DND-41 (cell line): ENCODE measurements around the gene BRPF3.

Experiments used
- ATAC-seq: fragments of 200-7000 bp; cut with Tn5 transposase; 3 replicates; pipeline ENCODE4 v1.9.1; 2021; ENCODE audit warnings: low read depth; ENCODE audit not compliant: insufficient read depth
- DNase-seq: peaks from one replicate; pipeline ENCODE4 v3.0.0-alpha.2; 2020
- H2AFZ ChIP-seq: 2 replicates; pipeline ENCODE4 v1.6.0; 2012; ENCODE audit warnings: low read depth, low read length
- H3K27ac ChIP-seq: 2 replicates; pipeline ENCODE4 v1.5.1; 2012; ENCODE audit warnings: low read length, inconsistent platforms
- H3K27me3 ChIP-seq: fragments of 200-600 bp; sonication (generic); 2 replicates; pipeline ENCODE4 v1.6.0; 2012; ENCODE audit warnings: low read length, mild to moderate bottlenecking, inconsistent platforms; ENCODE audit not compliant: insufficient read depth, poor library complexity
- H3K36me3 ChIP-seq: 2 replicates; pipeline ENCODE4 v1.5.1; 2012; ENCODE audit warnings: low read length, inconsistent platforms; ENCODE audit not compliant: insufficient read depth
- H3K4me1 ChIP-seq: 2 replicates; pipeline ENCODE4 v1.5.1; 2012; ENCODE audit warnings: mild to moderate bottlenecking, low read length; ENCODE audit not compliant: insufficient read depth
- H3K4me2 ChIP-seq: 2 replicates; pipeline ENCODE4 v1.6.0; 2012; ENCODE audit warnings: mild to moderate bottlenecking, moderate library complexity, low read length, inconsistent platforms; ENCODE audit not compliant: insufficient read depth
- H3K4me3 ChIP-seq, 2 experiments: fragments of 200-600 bp in 1 of 2; shearing (Covaris generic) in 1 of 2; 2 replicates each; pipeline ENCODE4 v1.5.1; 2012 to 2016; ENCODE audit warnings: inconsistent platforms in 2 of 2, low read length in 2 of 2, mild to moderate bottlenecking in 2 of 2, low read depth in 1 of 2, moderate library complexity in 1 of 2
- H3K79me2 ChIP-seq: 2 replicates; pipeline ENCODE4 v1.6.0; 2012; ENCODE audit warnings: low read length, inconsistent platforms; ENCODE audit not compliant: insufficient read depth
- H3K9ac ChIP-seq: 2 replicates; pipeline ENCODE4 v1.6.0; 2012; ENCODE audit warnings: low read depth, mild to moderate bottlenecking, inconsistent platforms, low read length, moderate library complexity
- H3K9me3 ChIP-seq: 2 replicates; pipeline ENCODE4 v1.5.1; 2012; ENCODE audit warnings: low read length, moderate library complexity, mild to moderate bottlenecking, inconsistent platforms; ENCODE audit not compliant: insufficient read depth, severe bottlenecking
- H4K20me1 ChIP-seq: 2 replicates; pipeline ENCODE4 v1.6.0; 2012; ENCODE audit warnings: low read length; ENCODE audit not compliant: insufficient read depth
- EZH2 ChIP-seq: IDR thresholded peaks from 3 replicates; pipeline ENCODE4 v1.6.1; 2012; ENCODE audit warnings: borderline replicate concordance, low read depth, mild to moderate bottlenecking, moderate library complexity, low read length, inconsistent platforms; ENCODE audit not compliant: severe bottlenecking
- TF ChIP-seq, protein P1 (sequence below): IDR thresholded peaks from 2 replicates; pipeline ENCODE4 v1.5.1; 2012; ENCODE audit warnings: borderline replicate concordance, low read length, moderate library complexity, mild to moderate bottlenecking; ENCODE audit not compliant: poor library complexity, severe bottlenecking; ENCODE audit errors: extremely low read depth

The BRPF3 gene

GRCh38 chr6:36263390-36264000 is 67.0 kb downstream of the BRPF3 start:
- peaks cover 8% of the 10 kb centered on the region for H3K9me3 ChIP-seq
- no peak overlapping the region for H3K4me3 ChIP-seq
- no peak overlapping the region for H3K27ac ChIP-seq
- no peak overlapping the region for H2AFZ ChIP-seq
- no peak overlapping the region for H3K9ac ChIP-seq
- H4K20me1 ChIP-seq = no peaks in the 10 kb centered on the region
- H3K4me2 ChIP-seq = no peak overlapping the region
- ATAC-seq (no peak), DNase-seq (no peak)
- H3K4me1 ChIP-seq = no peaks in the 10 kb centered on the region
- H3K36me3 ChIP-seq = no peaks in the 10 kb centered on the region
- TF ChIP-seq, protein P1, sequence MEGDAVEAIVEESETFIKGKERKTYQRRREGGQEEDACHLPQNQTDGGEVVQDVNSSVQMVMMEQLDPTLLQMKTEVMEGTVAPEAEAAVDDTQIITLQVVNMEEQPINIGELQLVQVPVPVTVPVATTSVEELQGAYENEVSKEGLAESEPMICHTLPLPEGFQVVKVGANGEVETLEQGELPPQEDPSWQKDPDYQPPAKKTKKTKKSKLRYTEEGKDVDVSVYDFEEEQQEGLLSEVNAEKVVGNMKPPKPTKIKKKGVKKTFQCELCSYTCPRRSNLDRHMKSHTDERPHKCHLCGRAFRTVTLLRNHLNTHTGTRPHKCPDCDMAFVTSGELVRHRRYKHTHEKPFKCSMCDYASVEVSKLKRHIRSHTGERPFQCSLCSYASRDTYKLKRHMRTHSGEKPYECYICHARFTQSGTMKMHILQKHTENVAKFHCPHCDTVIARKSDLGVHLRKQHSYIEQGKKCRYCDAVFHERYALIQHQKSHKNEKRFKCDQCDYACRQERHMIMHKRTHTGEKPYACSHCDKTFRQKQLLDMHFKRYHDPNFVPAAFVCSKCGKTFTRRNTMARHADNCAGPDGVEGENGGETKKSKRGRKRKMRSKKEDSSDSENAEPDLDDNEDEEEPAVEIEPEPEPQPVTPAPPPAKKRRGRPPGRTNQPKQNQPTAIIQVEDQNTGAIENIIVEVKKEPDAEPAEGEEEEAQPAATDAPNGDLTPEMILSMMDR = no peak
- TF ChIP-seq EZH2 = no peak
- no peaks in the 10 kb centered on the region for H3K79me2 ChIP-seq
- peaks cover 8% of the 10 kb centered on the region for H3K27me3 ChIP-seq

GRCh38 chr6:36265744-36266143 is 69.2 kb downstream of the BRPF3 start:
- peaks cover 8% of the 10 kb centered on the region for H3K27me3 ChIP-seq
- no peaks in the 10 kb centered on the region for H3K36me3 ChIP-seq
- H2AFZ ChIP-seq = no peak overlapping the region
- H3K79me2 ChIP-seq = no peaks in the 10 kb centered on the region
- peaks cover 8% of the 10 kb centered on the region for H3K9me3 ChIP-seq
- no peak overlapping the region for H3K27ac ChIP-seq
- TF ChIP-seq, protein P1 = no peak
- no peak for TF ChIP-seq EZH2
- no peak overlapping the region for H3K4me2 ChIP-seq
- no peak overlapping the region for H3K4me3 ChIP-seq
- no peak for DNase-seq
- H4K20me1 ChIP-seq = no peaks in the 10 kb centered on the region
- H3K9ac ChIP-seq = no peak overlapping the region
- ATAC-seq = no peak
- H3K4me1 ChIP-seq = no peaks in the 10 kb centered on the region

- no peak for ATAC-seq
- Histone ChIP-seq H3K27ac (no peak overlapping the region), H3K36me3 (no peaks in the 10 kb centered on the region)
Observed at GRCh38 chr6:36266913-36267644, 70.5 kb downstream of the BRPF3 start.

More at GRCh38 chr6:36266913-36267644, 70.5 kb downstream of the BRPF3 start:
- DNase-seq = no peak
- Histone ChIP-seq H3K9ac (no peak overlapping the region), H3K4me3 (no peak overlapping the region), H2AFZ (no peak overlapping the region), H4K20me1 (no peaks in the 10 kb centered on the region), H3K4me2 (no peak overlapping the region), H3K27me3 (peaks cover 12% of the 10 kb centered on the region), H3K79me2 (no peaks in the 10 kb centered on the region), H3K9me3 (peaks cover 8% of the 10 kb centered on the region), H3K4me1 (no peaks in the 10 kb centered on the region)
- TF ChIP-seq, protein P1 = no peak
- no peak for TF ChIP-seq EZH2
